ENCODE results near the gene STUB1.

Gene STUB1

GRCh38 chr16:712740-713250 lies 32.6 kb downstream of the STUB1 start:
- DNase-seq (ENCODE audit: low spot score), result peak; percentile 84

- DNase-seq (ENCODE audit: low spot score), result no peak
Observed at GRCh38 chr16:714079-714478, 33.9 kb downstream of the STUB1 start.

- peak; percentile 97 for DNase-seq (ENCODE audit: low spot score)
Observed at GRCh38 chr16:714558-715476, 34.6 kb downstream of the STUB1 start, which contains the start of gene METRN. Gene METRN, plus strand, starts transcription at chr16:715118. Its CDS starts 172 bp downstream, at chr16:715290.

- DNase-seq (ENCODE audit: low spot score), result peak; percentile 46
Observed at GRCh38 chr16:715477-716199, 35.4 kb downstream of the STUB1 start.

- DNase-seq (ENCODE audit: low spot score), result peak; percentile 57
Observed at GRCh38 chr16:716200-716568, 36.0 kb downstream of the STUB1 start.

- DNase-seq (ENCODE audit: low spot score), result no peak
Observed at GRCh38 chr16:716768-717325, 36.6 kb downstream of the STUB1 start.

GRCh38 chr16:717450-718245 lies 37.4 kb downstream of the STUB1 start:
- no peak for DNase-seq (ENCODE audit: low spot score)

GRCh38 chr16:718389-718788 lies 38.2 kb downstream of the STUB1 start:
- DNase-seq (ENCODE audit: low spot score), result no peak

GRCh38 chr16:718922-719321 lies 38.7 kb downstream of the STUB1 start:
- DNase-seq (ENCODE audit: low spot score), result no peak

- DNase-seq (ENCODE audit: low spot score), result no peak
Observed at GRCh38 chr16:719815-720446, 39.7 kb downstream of the STUB1 start.

GRCh38 chr16:720447-720989 lies 40.3 kb downstream of the STUB1 start:
- peak; percentile 66 for DNase-seq (ENCODE audit: low spot score)

- peak; percentile 92 for DNase-seq (ENCODE audit: low spot score)
Observed at GRCh38 chr16:720990-721764, 41.0 kb downstream of the STUB1 start, which contains the start of gene ANTKMT. Gene ANTKMT, plus strand, starts transcription at chr16:721146. Its CDS starts 129 bp downstream, at chr16:721275.

- no peak for DNase-seq (ENCODE audit: low spot score)
Observed at GRCh38 chr16:721765-722540, 41.7 kb downstream of the STUB1 start.

GRCh38 chr16:722835-723633 lies 42.8 kb downstream of the STUB1 start:
- no peak for DNase-seq (ENCODE audit: low spot score)

GRCh38 chr16:723695-724094 lies 43.5 kb downstream of the STUB1 start:
- DNase-seq (ENCODE audit: low spot score), result no peak

- no peak for DNase-seq (ENCODE audit: low spot score)
Observed at GRCh38 chr16:724188-725040, 44.2 kb downstream of the STUB1 start.

- DNase-seq (ENCODE audit: low spot score), result no peak
Observed at GRCh38 chr16:725041-725376, 44.8 kb downstream of the STUB1 start.
